NCI-H1105 (cell line): ENCODE measurements around the gene ST3GAL3.

Experiments used
- DNase-seq: peaks from one replicate; lab custom pipeline; 2025; lab: John Stamatoyannopoulos, UW

Gene ST3GAL3

DNA sequence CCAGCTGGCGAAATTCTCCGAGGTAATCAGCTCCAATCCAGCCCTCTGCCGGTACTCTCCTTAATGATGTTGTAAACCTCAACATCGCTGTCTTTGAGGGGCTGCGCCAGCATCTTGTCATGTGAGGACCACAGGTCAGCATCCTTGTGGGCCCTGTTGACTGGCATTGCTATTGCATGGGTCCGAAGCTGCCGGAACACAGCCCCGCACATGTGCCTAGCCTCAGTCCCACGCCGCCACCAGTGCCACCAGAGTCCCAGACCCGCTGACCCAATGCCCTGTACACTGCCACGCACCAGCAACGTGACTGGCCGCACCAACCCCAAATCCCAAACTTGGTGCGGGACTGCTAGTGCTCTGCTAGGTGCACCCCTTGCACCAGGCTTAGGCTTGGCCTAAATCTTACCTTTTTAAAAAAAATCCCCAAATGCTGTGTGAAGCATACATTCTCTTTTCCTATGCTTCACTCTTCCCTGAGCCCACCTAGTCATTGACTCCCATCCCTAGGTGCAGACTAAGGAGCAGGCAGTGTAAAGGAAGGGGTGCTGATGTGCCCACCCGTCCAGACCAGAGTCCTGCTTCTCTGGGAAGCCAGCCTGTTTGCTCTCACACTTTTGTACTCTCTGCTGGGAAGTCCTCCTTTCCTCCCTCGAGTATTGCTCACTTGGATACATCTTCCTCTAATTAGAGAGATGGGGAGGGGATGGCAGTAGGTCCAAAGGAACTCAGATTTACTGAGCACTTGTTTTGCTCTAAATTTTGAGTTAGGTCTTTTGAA is 144.4 kb downstream of the ST3GAL3 start:
- DNase-seq = no peak

DNA sequence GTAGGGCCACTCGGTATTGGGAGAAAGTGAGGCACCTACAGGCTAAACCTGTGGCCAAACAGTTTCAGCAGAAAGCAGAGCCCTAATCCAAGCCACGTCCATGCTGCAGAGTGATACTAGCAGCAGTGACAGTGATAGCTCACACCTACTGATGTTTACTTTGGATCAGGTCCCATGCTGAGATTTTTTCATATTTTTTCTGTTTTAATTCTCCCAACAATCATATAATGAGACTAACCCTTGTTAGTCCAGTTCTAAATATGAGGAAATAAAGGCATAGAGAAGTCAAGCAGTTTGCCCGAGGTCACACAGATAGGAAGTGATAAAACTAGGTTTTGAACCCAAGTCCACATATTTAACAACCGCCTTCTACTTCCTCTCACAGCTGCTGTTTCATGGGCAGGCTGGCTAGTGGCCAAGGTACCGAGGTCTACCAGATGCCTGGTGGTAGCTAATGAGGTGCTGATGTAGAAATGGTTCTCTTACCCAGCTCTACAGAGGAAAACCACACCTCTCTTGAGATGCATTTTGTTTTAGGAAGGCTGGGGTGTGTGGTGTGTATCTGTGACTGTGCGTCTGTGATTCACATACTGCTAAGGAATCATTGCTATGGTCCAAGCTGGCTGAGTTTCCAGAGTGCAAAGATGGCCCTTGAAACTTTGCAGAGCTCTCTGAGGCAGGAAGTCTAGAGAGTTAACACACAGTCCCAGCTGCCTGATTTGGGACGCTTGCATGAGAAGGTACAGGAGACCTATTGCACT is 146.0 kb downstream of the ST3GAL3 start:
- DNase-seq = peak; percentile 73

DNA sequence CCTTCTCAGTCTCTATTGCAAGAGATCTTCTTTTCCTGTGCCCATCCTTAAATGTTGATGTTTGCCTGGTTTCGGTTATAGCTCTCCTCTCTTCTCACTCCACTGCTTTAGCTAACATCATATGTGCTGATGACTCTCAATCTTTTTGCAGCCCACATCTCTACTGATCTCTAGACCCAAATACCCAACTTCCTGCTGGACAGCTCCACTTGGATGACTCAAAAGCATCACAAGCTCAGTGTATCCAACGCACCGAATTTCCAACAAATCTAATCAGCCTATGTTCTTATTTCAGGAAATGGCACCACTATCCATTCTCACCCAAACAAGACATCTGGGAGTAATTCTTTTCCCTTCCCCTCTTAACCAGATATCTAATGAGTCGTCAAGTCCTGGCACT is 147.1 kb downstream of the ST3GAL3 start:
- no peak for DNase-seq

DNA sequence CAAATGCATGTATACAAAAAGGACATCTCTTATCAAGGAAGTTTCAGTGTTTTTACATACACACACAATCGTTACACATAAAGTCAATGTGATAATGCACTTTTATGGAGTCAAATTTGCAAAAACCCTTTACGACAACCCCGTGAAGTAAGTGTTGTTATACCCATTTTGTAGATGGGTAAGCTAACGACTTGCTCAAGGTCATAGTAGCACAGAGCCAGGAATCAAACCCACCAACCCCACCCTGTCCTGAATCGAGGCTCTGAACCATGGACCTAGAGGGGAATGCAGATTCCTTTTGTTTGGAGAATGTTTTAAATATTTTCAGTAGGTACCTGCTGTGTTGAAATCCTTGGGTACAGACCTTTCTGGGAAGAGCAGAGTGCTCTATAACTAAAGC is 148.9 kb downstream of the ST3GAL3 start:
- DNase-seq = no peak

GRCh38 chr1:43857163-43857562 is 149.8 kb downstream of the ST3GAL3 start:
- no peak for DNase-seq

GRCh38 chr1:43858324-43858723 is 151.0 kb downstream of the ST3GAL3 start:
- no peak for DNase-seq

GRCh38 chr1:43861337-43861736 is 154.0 kb downstream of the ST3GAL3 start:
- no peak for DNase-seq

GRCh38 chr1:43861988-43862735 is 154.8 kb downstream of the ST3GAL3 start:
- DNase-seq = no peak

DNA sequence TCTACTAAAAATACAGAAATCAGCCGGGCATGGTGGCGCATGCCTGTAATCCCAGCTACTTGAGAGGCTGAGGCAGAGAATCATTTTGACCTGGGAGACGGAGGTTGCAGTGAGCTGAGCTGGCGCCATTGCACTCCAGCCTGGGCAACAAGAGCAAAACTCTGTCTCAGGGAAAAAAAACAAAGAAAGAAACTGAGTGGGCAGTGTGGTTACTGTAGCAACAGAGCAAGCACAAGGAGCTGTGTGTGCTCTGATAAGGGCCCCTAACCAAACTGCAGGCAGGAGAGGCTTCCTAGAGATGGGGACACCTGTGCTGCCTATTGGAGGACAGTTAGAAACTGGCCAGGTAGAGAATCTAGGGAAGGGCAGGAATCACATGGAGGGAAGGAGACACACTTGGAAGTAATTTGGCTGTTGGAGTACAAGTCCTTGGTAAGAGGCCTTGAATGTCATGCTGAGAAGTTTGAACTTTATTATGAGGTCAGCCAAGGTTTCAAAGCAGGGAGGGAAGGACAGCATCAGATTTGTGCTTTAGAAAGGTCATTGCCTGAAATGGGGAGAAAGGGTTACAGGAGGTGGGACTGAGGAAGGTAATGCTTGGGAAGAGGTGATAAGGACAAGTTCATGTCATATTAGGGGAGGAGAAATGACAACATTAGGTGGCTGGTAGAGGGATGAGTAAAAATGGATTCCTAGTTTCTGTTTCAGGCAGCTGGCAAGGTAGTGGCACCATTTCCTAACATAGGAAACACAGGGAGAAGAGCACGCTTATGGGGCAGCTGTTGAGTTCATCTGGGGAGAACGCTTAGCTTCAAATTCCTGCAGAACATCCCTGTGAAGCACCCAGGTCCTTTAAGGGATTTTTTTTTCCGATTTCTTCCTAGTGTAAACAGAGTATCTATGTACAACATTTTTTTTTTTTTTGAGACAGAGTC is 157.0 kb downstream of the ST3GAL3 start:
- no peak for DNase-seq

DNA sequence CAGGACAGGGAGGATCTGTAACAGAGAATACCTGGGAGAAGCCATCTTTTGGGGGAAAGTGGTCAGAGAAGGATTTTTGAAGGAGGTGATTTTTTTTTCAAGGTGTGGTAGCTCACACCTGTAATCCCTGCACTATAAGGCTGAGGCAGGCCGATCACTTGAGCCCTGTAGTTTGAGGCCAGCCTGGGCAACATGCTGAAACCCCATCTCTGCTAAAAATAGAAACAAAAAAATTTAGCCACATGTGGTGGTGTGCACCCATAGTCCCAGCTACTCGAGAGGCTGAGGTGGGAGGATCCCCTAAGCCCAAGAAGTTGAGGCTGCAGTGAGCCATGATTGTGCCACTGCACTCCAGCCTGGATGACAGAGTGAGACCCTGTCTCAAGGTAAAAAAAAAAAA is 158.9 kb downstream of the ST3GAL3 start:
- no peak for DNase-seq

- DNase-seq = no peak
Measured at GRCh38 chr1:43867976-43868740, 160.8 kb downstream of the ST3GAL3 start.

GRCh38 chr1:43868741-43869067 is 161.4 kb downstream of the ST3GAL3 start:
- no peak for DNase-seq

- no peak for DNase-seq
Measured at GRCh38 chr1:43870306-43870705, 163.0 kb downstream of the ST3GAL3 start.

- no peak for DNase-seq
Measured at GRCh38 chr1:43871181-43871910, 164.0 kb downstream of the ST3GAL3 start.

- DNase-seq = no peak
Measured at GRCh38 chr1:43872280-43872679, 164.9 kb downstream of the ST3GAL3 start.

DNA sequence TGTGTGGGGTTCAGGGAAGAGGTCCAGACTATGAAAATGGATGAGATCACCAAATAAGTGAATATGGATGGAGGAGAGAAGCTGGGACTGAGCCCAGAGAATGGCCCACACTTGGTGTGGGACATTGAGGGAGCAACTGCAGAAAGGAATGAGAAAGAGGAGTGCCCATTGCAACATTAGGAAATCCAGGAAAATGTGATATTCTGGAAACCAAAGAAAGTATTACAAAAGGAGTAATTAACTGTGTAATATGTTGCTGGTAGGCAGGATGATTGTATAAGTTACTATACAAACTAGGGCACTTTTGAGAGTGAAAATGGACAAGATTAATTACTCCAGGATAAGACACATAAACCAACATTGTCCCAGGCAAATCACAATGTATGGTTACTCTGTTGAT is 166.5 kb downstream of the ST3GAL3 start:
- DNase-seq = no peak

DNA sequence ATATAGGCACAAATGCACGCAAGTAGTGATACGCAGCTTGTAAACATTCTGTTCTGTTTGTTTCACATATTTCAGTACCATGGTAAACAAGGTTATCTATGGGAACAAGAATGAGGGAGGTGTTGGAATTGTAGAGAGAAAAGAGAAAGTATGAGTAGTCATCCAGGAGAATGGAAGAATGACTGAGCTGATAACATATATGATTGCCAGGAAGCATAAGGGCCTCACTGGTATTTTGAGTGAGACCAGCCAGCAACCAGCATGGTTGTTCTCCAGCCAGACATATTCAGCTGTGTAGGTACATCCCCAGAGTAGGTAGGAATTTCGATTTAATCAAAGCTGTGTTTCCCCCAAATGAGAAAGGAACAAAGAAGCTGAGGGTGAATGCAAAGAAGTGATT is 167.4 kb downstream of the ST3GAL3 start:
- DNase-seq = no peak

- no peak for DNase-seq
Measured at GRCh38 chr1:43875331-43875730, 168.0 kb downstream of the ST3GAL3 start.

DNA sequence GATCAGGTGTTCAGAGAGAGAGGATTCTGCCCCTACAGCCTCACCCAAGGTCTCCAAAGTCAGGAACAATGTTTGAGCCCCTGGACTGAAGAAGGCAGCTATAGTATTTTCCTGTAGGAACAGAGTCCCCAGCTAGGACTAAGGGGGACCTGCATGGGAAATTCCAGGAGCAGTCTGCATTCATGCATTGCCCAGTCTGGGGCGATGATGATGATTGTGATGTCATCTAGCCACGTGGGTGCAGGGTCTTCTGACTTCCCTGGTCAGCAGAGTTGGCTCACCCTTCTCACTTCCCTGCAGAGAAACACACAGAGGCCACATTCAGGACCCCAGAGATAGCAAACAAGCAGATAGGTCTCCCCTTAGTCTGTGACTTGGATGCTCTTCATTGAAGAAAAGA is 169.8 kb downstream of the ST3GAL3 start:
- DNase-seq = no peak

GRCh38 chr1:43878440-43878839 is 171.1 kb downstream of the ST3GAL3 start:
- no peak for DNase-seq
